HG03432 (cell line): ENCODE results near the gene TMEM238L.
"Not testable (repeated sequence)": the region's sequence is repeated elsewhere in the genome, so short reads cannot be mapped to it uniquely, and the experiment has no call there.

Experiments
- ATAC-seq: cut with Tn5 transposase; IDR thresholded peaks from one replicate; pipeline ENCODE4 v1.9.1; 2021; ENCODE audit warnings: mild to moderate bottlenecking, moderate library complexity; ENCODE audit not compliant: unreplicated experiment

TMEM238L gene, protein sequence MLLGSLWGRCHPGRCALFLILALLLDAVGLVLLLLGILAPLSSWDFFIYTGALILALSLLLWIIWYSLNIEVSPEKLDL

DNA sequence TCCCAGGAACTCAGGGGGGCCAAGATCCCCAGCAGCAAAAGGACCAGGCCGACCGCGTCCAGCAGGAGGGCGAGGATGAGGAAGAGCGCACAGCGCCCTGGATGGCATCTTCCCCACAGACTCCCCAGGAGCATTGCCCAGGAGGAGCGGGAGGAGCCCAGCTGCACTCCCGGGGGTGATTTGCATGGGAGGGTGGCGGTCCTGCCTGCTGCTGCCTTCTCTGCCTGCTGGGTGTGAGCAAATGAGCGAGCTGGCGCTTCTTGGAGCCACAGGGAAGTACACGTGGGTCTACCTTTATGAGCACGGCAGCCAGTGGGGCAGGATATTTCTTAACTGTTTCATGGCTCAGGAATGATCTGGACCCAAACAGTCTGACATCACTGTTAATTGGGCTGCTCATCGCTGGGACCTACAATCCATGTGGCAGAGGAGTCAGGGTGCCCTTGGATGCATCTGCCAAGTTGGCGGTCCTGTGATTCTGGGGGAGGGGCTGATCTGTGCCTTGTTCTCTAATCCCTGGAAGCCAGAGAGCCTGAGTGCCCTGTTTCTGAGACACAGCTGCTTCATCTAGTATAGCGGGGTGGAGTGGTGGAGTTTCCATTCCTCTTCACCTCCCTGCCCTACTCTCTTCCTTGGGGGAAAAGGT, at the start of gene TMEM238L:
Gene TMEM238L, minus strand, starts transcription at position 270 of the 646 bp plus-strand sequence. Its CDS starts 136 bp downstream, at position 134.
- no peak for ATAC-seq

DNA sequence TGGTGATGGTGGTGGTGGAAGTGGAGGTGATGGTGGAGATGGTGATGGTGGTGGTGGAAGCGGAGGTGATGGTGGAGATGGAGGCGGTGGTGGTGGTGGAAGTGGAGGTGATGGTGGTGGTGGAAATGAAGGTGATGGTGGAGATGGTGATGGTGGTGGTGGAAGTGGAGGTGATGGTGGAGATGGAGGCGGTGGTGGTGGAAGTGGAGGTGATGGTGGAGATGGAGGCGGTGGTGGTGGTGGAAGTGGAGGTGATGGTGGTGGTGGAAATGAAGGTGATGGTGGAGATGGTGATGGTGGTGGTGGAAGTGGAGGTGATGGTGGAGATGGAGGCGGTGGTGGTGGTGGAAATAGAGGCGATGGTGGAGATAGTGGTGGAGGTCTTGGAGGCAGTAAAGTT, 42.7 kb upstream of the TMEM238L start:
- ATAC-seq = not testable (repeated sequence)

DNA sequence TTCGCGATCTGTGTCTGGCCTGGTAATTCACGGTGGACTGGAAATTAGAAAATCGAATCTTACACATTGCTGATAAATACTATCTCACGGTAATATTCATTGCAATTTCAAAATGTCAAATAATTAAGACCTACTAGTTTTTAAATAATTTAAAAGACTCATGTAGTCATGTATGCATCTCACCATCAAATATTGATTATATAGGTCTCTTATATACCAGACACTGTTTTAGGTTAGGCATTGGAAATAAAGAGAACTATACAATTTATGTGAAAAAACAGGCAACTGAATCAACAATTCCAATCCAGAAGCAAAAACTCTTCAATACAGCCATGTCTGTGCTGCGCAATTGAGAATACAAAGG, 41.5 kb upstream of the TMEM238L start:
- ATAC-seq = no peak

DNA sequence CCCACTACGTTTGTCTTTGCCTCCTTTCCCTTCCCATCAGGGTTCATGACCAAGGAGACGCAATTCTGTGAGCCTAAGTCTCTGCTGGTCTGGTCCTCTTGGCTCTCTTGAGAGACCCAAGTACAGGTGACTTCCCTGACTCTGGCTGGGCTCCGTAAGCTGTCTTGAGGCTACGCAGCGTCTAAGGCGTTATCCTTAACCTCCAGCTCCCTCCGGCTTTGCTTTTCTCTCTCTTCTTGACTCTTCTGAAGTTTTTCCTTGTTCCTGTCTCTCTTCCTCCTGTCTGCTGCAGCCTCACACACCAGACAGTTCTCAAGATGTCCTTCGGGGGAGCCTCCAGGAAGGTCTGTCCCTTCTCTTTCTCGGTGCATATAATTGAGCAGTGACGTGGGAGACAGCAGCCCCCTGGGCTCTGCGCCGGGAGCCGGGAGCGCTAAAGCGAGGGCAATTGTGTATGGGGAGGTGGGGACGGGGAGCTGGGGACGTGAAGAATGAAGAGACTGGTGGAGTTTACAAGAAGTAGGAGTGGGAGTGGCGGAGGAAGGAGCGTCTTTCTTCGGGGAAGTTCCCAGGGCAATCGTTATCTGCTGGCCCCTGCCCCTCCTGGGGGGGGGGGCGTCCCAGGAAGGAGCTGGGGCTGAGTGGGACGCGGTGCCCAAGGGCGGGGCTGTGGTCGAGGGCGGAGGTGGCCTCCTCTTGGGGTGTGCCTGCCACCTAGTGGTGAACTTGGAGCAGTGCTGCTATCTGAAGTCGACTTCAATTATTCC, 40.9 kb upstream of the TMEM238L start:
- ATAC-seq = peak; percentile 89

DNA sequence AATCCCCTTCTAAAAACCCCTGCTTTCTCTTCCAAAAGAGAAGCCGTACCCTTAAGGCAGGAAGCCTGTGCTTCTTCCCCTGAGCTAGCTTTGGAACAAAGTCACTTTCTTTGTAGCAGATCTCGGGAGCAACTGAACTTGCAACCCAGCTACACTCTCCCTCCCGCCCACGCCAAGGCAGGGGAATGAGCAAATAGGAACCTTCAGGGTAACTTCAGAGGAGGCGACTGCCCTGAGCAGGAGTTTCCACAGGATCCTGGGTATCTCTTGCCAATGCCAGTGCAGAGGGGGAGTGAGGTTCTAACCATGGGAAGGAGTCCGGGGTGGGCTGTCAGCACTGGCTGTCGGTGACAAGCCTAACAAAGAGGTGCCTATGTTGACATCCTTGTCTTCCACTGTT, 39.9 kb upstream of the TMEM238L start:
- no peak for ATAC-seq

DNA sequence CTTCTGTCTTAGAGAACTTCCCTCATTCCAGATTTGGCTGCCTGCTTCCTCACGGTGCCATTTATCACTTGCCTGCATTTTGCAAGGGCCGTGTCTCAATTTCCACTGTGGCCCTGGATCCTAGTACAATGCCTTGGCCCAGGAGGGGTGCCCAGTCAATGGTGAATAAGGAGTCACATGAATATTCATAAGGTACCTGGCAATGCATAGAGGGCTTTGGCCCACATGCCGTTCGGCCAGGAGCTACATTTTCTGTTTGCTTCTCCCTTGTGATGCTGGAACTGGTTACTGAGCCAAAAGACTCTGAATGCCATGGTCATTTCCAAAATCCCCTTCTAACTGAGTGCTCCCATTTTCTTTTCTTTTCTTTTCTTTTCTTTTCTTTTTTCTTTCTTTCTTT, 38.8 kb upstream of the TMEM238L start:
- ATAC-seq = no peak

DNA sequence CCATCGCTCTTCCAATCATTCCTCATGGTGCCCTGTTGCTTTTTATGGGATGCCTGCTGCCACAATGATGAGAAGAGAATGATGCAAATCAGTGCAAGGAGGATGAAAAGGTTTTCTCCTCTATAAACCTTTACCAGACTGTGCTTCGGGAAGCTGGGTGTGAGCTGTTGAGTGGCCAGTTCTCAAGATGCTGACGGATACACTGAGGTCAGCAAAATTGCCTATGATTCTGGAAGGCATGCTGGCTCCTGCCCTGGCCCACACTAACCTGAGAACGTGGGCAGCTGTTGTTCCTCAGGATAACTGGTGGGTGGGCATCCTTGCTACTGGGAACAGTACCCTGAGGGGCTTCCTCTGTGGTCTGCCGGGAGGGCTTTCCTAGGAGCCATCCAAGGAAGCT, 34.8 kb upstream of the TMEM238L start:
- no peak for ATAC-seq

DNA sequence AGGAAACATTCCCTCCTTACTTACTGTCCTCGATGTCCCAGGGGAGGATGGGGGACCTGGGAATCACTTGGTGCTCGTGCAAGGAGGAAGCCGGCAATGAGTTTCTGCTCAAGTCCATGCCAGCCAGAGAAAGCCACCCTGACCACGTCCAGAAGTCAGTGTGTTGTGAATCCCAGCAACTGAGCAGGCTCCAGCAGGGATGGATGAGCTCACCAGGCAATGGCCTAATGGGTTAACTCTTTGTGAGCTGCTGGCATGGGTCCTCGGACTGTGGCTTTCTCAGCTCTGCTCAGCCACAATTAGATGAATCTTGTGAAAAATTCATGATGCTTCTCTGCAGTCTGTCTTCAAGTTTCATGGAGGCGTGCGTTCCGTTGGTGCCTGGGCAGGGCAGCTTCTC, 34.0 kb upstream of the TMEM238L start, which contains the start of gene PIRT:
Gene PIRT, minus strand, starts transcription at position 167 of the 400 bp plus-strand sequence. CDS start 12,442 bp downstream, outside the sequence.
- no peak for ATAC-seq

DNA sequence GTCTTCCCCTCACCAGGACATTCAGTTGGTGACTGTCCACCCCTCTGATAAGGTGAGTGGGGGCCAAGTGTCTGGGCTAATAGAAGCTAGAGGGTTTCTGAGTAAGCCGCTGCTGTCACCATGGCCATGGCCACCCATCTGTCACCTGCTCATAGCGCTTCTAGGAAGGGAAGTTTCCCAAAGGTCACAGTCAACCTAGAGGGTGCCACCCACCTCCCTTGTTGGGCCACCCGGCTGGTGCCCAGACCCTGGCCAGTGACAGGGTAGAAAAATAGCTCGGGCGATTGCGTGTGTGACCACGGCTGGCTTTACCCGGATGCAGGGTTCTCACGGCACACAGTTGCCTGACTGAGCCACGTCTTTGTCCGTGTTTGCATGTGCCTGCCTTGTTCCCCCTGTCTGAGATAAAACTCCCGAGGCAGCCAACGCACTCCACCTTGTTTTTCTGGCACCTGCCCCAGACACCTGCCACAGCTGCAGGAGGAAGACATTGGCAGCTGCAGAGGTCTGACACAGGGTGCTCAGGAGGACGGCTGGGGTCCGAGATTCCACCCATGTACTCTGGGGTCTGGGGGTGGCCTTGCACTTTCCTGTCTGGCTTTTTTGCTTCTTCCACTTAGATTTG, 33.2 kb upstream of the TMEM238L start:
- no peak for ATAC-seq

DNA sequence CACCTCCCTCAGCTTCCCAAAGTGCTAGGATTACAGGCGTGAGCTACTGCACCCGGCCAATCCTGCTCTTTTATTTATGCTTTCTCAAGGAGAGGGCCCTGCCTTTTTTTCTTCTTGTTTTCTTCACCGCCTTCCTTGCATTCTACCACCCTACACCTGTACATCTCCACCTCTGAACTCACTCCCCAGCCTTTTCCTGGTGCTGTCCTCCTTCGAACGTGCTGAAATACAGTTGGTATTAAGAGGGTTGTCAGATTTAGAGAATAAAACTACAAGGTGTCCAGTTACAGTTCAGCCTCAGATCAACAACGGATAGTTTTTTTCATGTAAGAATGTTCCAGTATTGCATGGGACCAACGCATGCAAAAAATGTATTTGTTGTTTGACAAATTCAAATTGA, 32.2 kb upstream of the TMEM238L start:
- no peak for ATAC-seq

DNA sequence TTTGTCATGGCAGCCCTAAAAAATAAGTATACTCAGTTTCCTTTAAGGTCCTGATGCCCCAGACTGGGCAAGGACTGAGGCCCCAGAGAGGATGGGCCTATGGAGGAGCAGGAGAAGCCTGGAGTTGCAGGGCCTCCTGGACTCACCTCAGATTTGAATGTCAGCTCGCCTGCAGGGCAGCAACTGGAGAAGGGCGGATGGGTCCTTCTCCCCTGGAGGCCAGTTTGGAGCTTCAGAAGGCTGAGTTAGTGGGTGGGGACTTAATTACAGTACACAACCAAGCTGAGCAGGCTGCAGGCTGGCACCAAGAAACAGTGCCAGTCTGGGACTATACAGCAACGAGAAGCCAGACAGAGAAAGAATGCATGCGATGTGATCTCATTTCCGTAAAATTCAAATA, 27.8 kb upstream of the TMEM238L start:
- ATAC-seq = no peak

DNA sequence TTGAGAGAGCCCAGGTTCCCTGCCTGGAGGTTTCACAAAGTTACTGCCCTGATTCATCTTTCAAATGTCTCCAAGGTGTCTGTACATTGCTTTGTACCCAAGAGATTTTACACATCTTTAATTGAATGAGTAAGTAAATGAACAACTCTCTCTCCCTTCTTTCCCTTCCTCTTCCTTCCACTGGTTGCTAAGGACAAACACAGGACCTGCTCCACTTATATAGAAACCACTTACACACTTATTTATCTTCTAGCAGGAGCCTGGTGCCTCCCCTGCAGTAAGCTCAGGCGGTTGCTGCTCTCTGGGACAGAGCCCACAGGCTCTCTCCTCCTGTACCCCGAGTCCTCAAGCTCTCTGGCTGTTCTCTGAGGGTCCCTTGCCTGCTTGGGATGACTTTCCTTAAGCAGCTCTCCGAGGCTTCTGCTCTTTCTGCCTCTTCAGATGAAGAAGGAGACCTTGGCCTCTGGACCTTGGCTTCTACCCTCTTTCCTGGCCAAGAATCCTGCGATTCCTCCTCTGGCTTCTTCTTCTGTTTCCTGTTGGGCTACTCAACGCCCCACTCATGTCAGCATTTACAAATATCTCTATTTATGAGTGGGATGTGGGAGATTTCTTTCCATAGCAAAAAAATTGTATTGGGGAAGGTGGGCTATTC, 24.1 kb upstream of the TMEM238L start:
- no peak for ATAC-seq

DNA sequence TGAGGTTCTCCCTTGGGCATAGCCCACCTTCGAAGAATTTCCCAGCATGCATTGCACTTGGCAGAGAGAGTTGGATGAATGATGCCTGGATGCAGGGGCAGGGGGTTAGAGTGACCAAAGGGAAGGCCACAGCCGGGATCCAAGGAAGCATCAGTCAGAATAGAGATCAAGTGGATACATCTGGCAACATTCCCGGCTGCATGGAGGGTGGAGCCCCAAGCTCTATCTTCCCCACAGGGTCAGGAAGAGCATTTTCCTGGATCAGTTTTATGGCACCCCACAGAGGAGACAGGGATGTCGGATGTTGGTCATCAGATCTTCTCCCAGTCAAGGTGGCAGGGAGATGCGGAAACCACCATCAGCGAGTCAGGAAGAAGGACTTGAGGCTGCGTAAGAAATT, 21.0 kb upstream of the TMEM238L start:
- ATAC-seq = no peak

DNA sequence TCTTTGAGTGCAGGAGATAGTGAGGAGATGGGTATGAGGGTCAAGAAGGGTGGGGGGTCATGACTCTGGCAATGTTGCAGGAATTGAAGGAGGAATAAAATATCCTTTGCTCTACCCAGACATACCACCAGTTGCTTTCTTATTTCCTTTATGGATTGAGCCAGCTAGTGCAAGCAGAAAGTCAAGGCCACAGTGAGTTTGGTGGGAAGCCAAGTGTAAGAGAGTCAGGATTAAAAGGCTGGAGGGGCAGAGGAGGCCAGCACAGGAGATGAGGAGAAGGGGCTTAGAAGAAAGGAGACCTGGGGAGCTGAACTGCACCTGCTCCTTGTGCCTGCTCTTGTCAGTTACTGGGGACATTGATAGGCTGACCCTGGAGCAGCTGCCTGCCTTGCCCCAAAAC, 17.9 kb upstream of the TMEM238L start:
- no peak for ATAC-seq

DNA sequence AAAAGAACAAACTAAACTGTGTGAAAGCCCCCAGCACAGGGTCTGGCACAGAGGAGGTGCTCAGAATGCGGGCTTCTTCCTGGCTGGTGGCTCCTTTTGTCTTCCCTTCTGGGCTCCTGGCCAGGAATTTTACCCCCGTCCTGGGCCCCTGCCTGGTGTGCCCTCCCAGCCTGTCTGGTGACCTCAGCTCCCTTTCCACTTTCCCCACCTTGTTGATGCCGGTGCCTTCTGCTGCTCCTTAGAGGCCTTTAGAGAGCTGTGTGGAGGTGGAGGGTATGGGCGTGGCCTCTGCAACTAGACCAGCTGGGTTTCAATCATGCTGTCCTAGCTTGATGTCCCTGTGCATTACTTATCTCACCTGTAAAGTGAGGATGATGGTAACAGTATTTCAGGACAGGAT, 17.2 kb upstream of the TMEM238L start:
- ATAC-seq = no peak

DNA sequence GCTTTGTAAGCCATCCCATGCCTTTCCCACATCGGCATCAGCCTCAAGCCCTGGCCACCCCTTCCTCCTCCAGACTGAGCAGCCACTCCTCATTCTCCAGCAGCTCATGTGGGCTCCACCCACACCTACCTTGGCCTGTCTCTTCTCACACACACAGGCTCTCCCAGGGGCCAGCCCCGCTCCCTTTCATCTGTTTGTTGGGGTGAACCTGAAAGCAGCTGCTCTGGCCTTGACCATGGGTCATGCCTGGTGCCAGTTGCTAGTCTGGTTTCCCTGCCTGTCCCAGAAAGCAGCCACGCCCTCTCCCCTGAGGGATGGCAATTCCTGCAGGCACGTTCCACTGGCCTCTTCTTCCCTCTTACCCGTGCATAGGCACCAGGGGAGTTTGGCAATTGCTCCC, 11.4 kb upstream of the TMEM238L start:
- no peak for ATAC-seq

DNA sequence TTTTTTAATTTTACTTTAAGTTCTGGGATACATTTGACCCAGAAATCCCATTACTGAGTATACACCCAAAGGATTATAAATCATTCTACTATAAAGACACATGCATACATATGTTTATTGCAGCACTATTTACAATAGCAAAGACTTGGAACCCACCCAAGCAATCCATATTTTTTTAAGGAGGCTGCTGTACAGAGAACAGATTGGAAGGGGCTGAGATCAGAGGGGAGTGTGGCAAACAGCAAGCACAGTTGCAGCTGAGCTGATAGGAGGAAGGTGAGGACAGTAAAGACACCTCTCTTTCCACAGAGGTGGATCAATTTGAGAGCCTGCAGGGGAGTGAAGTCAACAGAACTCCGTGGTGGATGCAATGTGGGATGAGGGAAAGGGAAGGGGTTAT, 10.2 kb upstream of the TMEM238L start:
- no peak for ATAC-seq

DNA sequence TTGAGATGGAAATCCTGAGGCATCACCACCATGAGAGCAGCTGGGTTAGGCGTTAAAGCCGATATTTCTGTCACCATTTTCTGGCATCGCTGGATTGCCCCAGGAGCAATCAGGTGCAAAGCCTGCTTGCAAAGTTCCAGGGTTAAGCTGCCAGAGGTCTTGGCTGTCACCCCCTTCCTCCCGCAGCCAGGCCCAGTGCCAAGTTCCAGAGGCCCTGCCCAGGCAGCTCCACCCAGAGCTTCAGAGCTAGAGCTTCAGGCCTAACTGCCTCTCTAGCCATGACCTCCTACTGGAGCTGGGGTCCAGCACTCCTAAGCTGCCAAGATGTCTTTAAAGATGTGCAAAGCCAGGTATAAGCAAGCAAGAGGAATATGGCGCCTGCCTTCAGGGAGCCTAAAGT, 8.8 kb upstream of the TMEM238L start:
- no peak for ATAC-seq

DNA sequence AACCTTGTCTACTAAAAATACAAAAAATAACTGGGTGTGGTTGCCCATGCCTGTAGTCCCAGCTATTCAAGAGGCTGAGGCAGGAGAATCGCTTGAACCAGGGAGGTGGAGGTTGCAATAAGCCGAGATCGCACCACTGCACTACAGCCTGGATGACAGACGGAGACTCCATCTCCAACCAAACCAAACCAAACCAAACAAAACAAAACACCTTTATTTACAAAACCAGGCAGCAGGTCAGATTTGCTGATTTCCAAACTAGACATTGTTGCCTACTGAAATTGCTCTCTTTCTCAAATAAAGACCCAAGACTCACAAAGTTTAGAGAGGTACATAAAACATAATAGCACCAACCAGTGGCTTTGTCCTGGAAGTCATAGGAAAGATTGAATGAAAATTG, 5.7 kb upstream of the TMEM238L start:
- ATAC-seq = no peak

DNA sequence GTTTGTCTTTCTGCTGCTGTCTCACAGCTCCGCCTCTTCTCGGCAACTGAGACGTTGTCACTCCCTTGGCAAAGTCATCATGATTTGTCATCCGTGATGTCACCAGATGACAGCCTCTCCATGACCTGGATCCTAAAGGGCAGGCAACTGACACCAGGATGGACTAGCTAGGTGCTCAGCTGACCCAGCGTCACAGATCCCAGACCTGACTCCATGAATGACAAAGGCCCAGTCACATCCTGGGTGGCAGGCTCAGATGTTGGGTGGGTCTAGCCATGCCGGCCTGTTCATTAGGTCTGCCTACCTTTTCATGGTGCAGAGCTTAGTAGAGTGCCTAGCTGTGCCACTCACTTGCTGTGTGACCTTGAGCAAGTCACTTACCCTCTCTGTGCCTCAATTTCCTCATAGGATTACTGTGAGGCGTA, 3.8 kb upstream of the TMEM238L start:
- ATAC-seq = no peak

DNA sequence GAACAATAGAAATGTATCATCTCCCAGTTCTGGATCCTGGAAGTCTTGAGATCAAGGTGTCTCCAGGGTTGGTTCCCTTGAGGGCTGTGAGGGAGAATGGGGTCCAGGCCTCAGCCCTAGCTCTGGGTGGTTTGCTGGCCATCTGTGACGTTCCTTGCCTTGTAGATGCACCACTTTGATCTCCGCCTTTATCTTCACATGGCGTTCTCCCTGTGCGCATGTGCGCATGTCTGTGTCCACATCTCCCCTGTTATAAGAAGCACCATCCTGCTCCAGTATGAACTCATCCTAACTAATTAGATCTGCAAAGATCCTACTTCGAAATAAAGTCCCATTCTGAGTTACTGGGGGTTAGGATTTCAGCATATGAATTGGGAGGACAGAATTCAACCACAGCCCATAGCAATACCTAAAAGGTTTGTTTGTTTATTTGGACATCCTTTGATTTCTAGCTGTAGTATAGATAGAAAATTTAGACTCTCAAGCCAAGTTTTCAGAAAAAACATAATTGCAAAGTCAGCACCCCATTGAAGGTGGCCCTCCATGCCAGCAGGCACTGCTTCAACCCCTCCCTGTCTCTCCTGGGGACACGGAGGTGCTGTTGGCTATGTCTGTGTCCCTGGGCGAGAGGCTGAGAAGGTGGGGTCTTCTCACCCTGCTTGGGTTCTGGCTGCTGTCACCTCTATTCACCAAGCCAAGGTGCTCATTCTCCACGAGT, 2.8 kb upstream of the TMEM238L start:
- no peak for ATAC-seq
